NCI-H1048 (cell line): ENCODE data around the gene CALML3.

ENCODE experiments used
- DNase-seq: peaks from one replicate; lab custom pipeline; 2025; lab: John Stamatoyannopoulos, UW

CALML3 gene

GRCh38 chr10:5543623-5544022, 18.9 kb downstream of the CALML3 start:
- no peak for DNase-seq

- DNase-seq, result no peak
These were observed 19.6 kb downstream of the CALML3 start for GRCh38 chr10:5544216-5544805.

GRCh38 chr10:5545011-5545410, 20.2 kb downstream of the CALML3 start:
- DNase-seq, result no peak

GRCh38 chr10:5545426-5545777, 20.6 kb downstream of the CALML3 start:
- DNase-seq, result no peak

- no peak for DNase-seq
These were observed 21.3 kb downstream of the CALML3 start for GRCh38 chr10:5545778-5546710.

- DNase-seq, result no peak
These were observed 22.3 kb downstream of the CALML3 start for GRCh38 chr10:5546891-5547680.

GRCh38 chr10:5547681-5547930, 22.8 kb downstream of the CALML3 start:
- no peak for DNase-seq

- no peak for DNase-seq
These were observed 23.3 kb downstream of the CALML3 start for GRCh38 chr10:5547931-5548660.

- no peak for DNase-seq
These were observed 24.9 kb downstream of the CALML3 start for GRCh38 chr10:5549462-5550249.

- DNase-seq, result no peak
These were observed 25.4 kb downstream of the CALML3 start for GRCh38 chr10:5550250-5550545.

GRCh38 chr10:5550621-5551530, 26.1 kb downstream of the CALML3 start:
- DNase-seq, result no peak

- DNase-seq, result no peak
These were observed 27.0 kb downstream of the CALML3 start for GRCh38 chr10:5551531-5552375.

GRCh38 chr10:5552376-5553321, 27.9 kb downstream of the CALML3 start:
- no peak for DNase-seq

- DNase-seq, result no peak
These were observed 28.8 kb downstream of the CALML3 start for GRCh38 chr10:5553400-5554170.

GRCh38 chr10:5555021-5555510, 30.3 kb downstream of the CALML3 start:
- no peak for DNase-seq

GRCh38 chr10:5555881-5556280, 31.1 kb downstream of the CALML3 start:
- DNase-seq, result no peak

GRCh38 chr10:5556576-5556975, 31.8 kb downstream of the CALML3 start:
- DNase-seq, result no peak
